K562 (cell line): Measurements from ENCODE around the gene SND1. TPM values are rescaled to one million over a fixed set of nuclear protein-coding genes. Genes with fewer than 3 reads are reported as not detected.

ENCODE experiments used
- ATAC-seq: fragments of 200-7000 bp; cut with Tn5 transposase; 3 replicates; pipeline ENCODE4 v1.9.1; 2020; ENCODE audit warnings: moderate library complexity
- BruUV-seq: library from RNA; stranded (reverse); fragments of 400-500 nt; replicated peaks from 2 replicates; lab custom pipeline; 2021; lab: Mats Ljungman, UMichigan
- CTCF ChIA-PET: fragments of 300-600 bp; formaldehyde crosslinking; extraction: SDS; loops from one replicate; lab custom pipeline; 2021; ENCODE audit warnings: low intra/inter-chr PET ratio; lab: Yijun Ruan, JAX
- POLR2A ChIA-PET: fragments of 300-600, 350-650 bp; sonication (Branson Sonifier 250); formaldehyde crosslinking; extraction: SDS; loops from one replicate; lab custom pipeline; 2021; ENCODE audit warnings: antibody characterized with exemption, inconsistent platforms; lab: Yijun Ruan, JAX
- DNase-seq, 4 experiments: peaks; one replicate each; pipeline versions ENCODE4 v3.0.0 to v3.0.0-alpha.2; 2011 to 2018; ENCODE audit warnings: low spot score in 3 of 4, mixed read lengths in 3 of 4; ENCODE audit errors: extremely low read depth in 1 of 4
- FAIRE-seq: peaks from 2 replicates; lab custom pipeline; 2011; peaks lifted over from hg19 to GRCh38; lab: Jason Lieb, UNC
- H2AFZ ChIP-seq: 2 replicates; pipeline ENCODE4 v1.6.0; 2011; ENCODE audit warnings: low read depth, low read length, control low read depth, inconsistent platforms
- H3K27ac ChIP-seq: fragments of 200-600 bp; 3 replicates; pipeline ENCODE4 v1.8.0; 2011; ENCODE audit warnings: low read depth, mild to moderate bottlenecking, control low read depth, inconsistent platforms, low read length, moderate library complexity, mixed read lengths; ENCODE audit errors: extremely low read depth
- H3K27me3 ChIP-seq, 2 experiments: fragments of 300-600 bp in 1 of 2; 2 replicates in 1 of 2; 3 replicates in 1 of 2; pipeline versions ENCODE4 v1.6.0 to v1.8.0; 2011; ENCODE audit warnings: inconsistent platforms in 2 of 2, low read length in 2 of 2, mild to moderate bottlenecking in 1 of 2, mixed read lengths in 1 of 2, moderate library complexity in 1 of 2; ENCODE audit not compliant: control insufficient read depth in 2 of 2, insufficient read depth in 2 of 2
- H3K36me3 ChIP-seq: fragments of 300-600 bp; 3 replicates; pipeline ENCODE4 v1.8.0; 2011; ENCODE audit warnings: mild to moderate bottlenecking, low read length, inconsistent platforms; ENCODE audit not compliant: control insufficient read depth, insufficient read depth
- H3K4me1 ChIP-seq, 2 experiments: fragments of 200-600 bp in 1 of 2; replicated peaks in 1 of 2; 2 replicates in 1 of 2; 3 replicates in 1 of 2; pipeline versions ENCODE4 v1.5.1 to v1.8.0; 2011; ENCODE audit warnings: inconsistent platforms in 2 of 2, low read length in 2 of 2, mild to moderate bottlenecking in 1 of 2, mixed read lengths in 1 of 2, moderate library complexity in 1 of 2; ENCODE audit not compliant: control insufficient read depth in 2 of 2, insufficient read depth in 2 of 2
- H3K4me2 ChIP-seq: 2 replicates; pipeline ENCODE4 v1.6.1; 2011; ENCODE audit warnings: low read length, control low read depth, inconsistent platforms, mixed read lengths; ENCODE audit not compliant: insufficient read depth
- H3K4me3 ChIP-seq: fragments of 200-600 bp; sonication (generic), shearing (Covaris generic); 2 replicates; pipeline ENCODE4 v1.5.1; 2016; ENCODE audit warnings: control low read depth, inconsistent platforms
- H3K79me2 ChIP-seq: fragments of 200-600 bp; 3 replicates; pipeline ENCODE4 v1.8.0; 2011; ENCODE audit warnings: low read length, inconsistent platforms; ENCODE audit not compliant: control insufficient read depth, insufficient read depth
- H3K9ac ChIP-seq, 2 experiments: 2 replicates each; pipeline versions ENCODE4 v1.6.0 to v1.6.1; 2011; ENCODE audit warnings: low read depth in 2 of 2, low read length in 2 of 2, control low read depth in 1 of 2, inconsistent platforms in 1 of 2, mild to moderate bottlenecking in 1 of 2, mixed read lengths in 1 of 2; ENCODE audit not compliant: insufficient read depth in 1 of 2
- H3K9me1 ChIP-seq: one replicate; pipeline ENCODE4 v1.6.0; 2011; ENCODE audit warnings: inconsistent platforms, mild to moderate bottlenecking, low read length, moderate library complexity; ENCODE audit not compliant: control insufficient read depth, insufficient read depth
- H3K9me3 ChIP-seq: replicated peaks from 2 replicates; pipeline ENCODE4 v1.5.1; 2011; ENCODE audit warnings: low read depth, low read length, inconsistent platforms; ENCODE audit not compliant: control insufficient read depth, insufficient read depth
- H4K20me1 ChIP-seq: replicated peaks from 2 replicates; pipeline ENCODE4 v1.6.1; 2011; ENCODE audit warnings: low read length, inconsistent platforms, mixed read lengths; ENCODE audit not compliant: control insufficient read depth, insufficient read depth
- BDP1 ChIP-seq: IDR thresholded peaks from 3 replicates; pipeline ENCODE4 v1.6.1; 2011; ENCODE audit not compliant: insufficient read length, insufficient read depth
- CBX5 ChIP-seq: IDR thresholded peaks from 2 replicates; pipeline ENCODE4 v1.6.1; 2014; ENCODE audit warnings: low read depth, borderline replicate concordance
- ELF4 ChIP-seq: fragments of 450-650 bp; formaldehyde crosslinking; IDR thresholded peaks from 2 replicates; pipeline ENCODE4 v1.4.0; 2022; ENCODE audit warnings: missing genetic modification characterization
- LARP7 ChIP-seq: fragments of 450-650 bp; IDR thresholded peaks from 2 replicates; pipeline ENCODE4 v1.6.1; 2016
- MYC ChIP-seq, 2 experiments: fragments of 250-450 bp in 1 of 2; sonication (Bioruptor Pico) in 1 of 2; IDR thresholded peaks; 2 replicates each; pipeline versions ENCODE4 v1.5.1 to v1.6.1; 2012 to 2021; ENCODE audit warnings: low read depth in 2 of 2, borderline replicate concordance in 1 of 2, improper control_type of control experiment in 1 of 2, low read length in 1 of 2, mild to moderate bottlenecking in 1 of 2, moderate library complexity in 1 of 2
- STAT5A ChIP-seq: IDR thresholded peaks from 2 replicates; pipeline ENCODE4 v1.6.1; 2012; ENCODE audit warnings: low read length, inconsistent platforms, borderline replicate concordance
- ZNF75A ChIP-seq: fragments of 450-650 bp; formaldehyde crosslinking; IDR thresholded peaks from 2 replicates; pipeline ENCODE4 v1.4.0; 2020; ENCODE audit warnings: mild to moderate bottlenecking
- WGBS: fragments of 100-300 bp; shearing (Covaris generic); methylation state at CpG from one replicate; pipeline ENCODE4 v1.1.6; 2016; ENCODE audit warnings: low coverage, mixed read lengths; ENCODE audit not compliant: insufficient coverage; ENCODE audit errors: missing lambda C conversion rate; 5-methylcytosine and 5-hydroxymethylcytosine counted together
- in situ Hi-C: fragments of 300-500 bp; cut with MboI; formaldehyde crosslinking; loops from 4 replicates; pipeline ENCODE4 v1.15.0; 2018; ENCODE audit warnings: inconsistent platforms, mixed read lengths
- intact Hi-C: fragments of 100-400 bp; cut with micrococcal nuclease; formaldehyde crosslinking; loops from 2 replicates; pipeline ENCODE4 v1.14.2; 2022
- polyA plus RNA-seq, 8 experiments: library from polyadenylated mRNA; depleted of rRNA in 4 of 8; stranded (reverse) in 5 of 8; unstranded in 3 of 8; fragments of >200 nt; fragmentation: Nextera tagmentation in 2 of 8; fragmentation: Illumina TruSeq in 1 of 8; extraction: Ambion mirVana in 2 of 8; extraction: Trizol in 1 of 8; gene quantifications; 2 replicates each; pipeline versions ENCODE4 v1.2.1 to v1.2.3, GENCODE V29; 2011 to 2014; ENCODE audit warnings: inconsistent platforms in 1 of 8, missing spikeins in 1 of 8
- total RNA-seq, 7 experiments: library from RNA; depleted of rRNA in 6 of 7; stranded (reverse); fragments of >200 nt in 6 of 7; fragmentation: Illumina TruSeq in 2 of 7; extraction: Trizol in 2 of 7; gene quantifications; 2 replicates each; pipeline versions ENCODE4 v1.2.1 to v1.2.3, GENCODE V29; 2011 to 2021; ENCODE audit warnings: low replicate concordance in 1 of 7
- TF ChIP-seq, protein P1 (sequence below): fragments of 250-450 bp; sonication (Bioruptor Pico); IDR thresholded peaks from 2 replicates; pipeline ENCODE4 v1.4.0; 2020; ENCODE audit warnings: mild to moderate bottlenecking, moderate library complexity

The SND1 gene
- total and polyA plus RNA-seq, 9 of the 15 experiments (the other 6 are each of a cell fraction or from before 2014, with no cell fraction given): 46.5 to 307 (median 191) TPM

DNA sequence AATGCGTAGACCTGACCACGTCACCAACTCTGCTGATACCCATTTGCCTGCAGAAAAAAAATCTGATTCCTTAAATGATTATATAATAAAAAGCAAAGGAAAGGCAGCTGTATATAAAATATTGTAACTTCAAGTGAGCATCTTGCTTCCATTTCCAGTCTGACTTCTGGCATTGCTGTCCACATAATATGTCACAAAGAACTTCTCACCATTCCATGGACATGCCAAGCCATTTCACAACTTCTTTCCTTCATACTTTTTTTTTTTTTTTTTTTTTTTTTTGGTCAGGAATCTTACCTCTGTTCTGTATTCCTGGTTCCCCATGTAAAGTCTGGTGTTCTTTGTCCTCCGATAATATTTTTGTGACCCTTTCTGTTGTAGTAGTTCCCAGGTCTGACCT, 165.5 kb downstream of the SND1 start:
- in situ Hi-C loops (no loop called here), intact Hi-C loops (no loop called here)
- POLR2A ChIA-PET: interaction anchor here (1.0 kb wide), 1 partner anchor 12 kb away, joined by 5 read pairs; no protein-coding TSS in a partner anchor
- Histone ChIP-seq H3K36me3 (peaks cover 42% of the 10 kb centered on the region; the same call in 2 of the 3 replicates), H4K20me1 (peaks cover 15% of the 10 kb centered on the region; the same call in 1 of the 2 replicates), H3K4me1 (peaks cover 0 to 34% of the 10 kb centered on the region in 2 experiments; a peak in 4 of 5 replicates), H3K27ac (no peak overlapping the region), H3K4me2 (no peak overlapping the region), H3K9me1 (peaks cover 3% of the 10 kb centered on the region), H3K27me3 (no peaks in the 10 kb centered on the region), H2AFZ (no peak overlapping the region), H3K9ac (no peak overlapping the region), H3K79me2 (peaks cover 84% of the 10 kb centered on the region), H3K4me3 (no peak overlapping the region), H3K9me3 (no peaks in the 10 kb centered on the region)
- CTCF ChIA-PET: no interaction called here
- DNase-seq: no peak
- TF ChIP-seq ZNF75A (CRISPR knock-in tag): no peak
- no peak for TF ChIP-seq LARP7
- TF ChIP-seq BDP1: no peak
- no peak for TF ChIP-seq STAT5A
- TF ChIP-seq, protein P1, sequence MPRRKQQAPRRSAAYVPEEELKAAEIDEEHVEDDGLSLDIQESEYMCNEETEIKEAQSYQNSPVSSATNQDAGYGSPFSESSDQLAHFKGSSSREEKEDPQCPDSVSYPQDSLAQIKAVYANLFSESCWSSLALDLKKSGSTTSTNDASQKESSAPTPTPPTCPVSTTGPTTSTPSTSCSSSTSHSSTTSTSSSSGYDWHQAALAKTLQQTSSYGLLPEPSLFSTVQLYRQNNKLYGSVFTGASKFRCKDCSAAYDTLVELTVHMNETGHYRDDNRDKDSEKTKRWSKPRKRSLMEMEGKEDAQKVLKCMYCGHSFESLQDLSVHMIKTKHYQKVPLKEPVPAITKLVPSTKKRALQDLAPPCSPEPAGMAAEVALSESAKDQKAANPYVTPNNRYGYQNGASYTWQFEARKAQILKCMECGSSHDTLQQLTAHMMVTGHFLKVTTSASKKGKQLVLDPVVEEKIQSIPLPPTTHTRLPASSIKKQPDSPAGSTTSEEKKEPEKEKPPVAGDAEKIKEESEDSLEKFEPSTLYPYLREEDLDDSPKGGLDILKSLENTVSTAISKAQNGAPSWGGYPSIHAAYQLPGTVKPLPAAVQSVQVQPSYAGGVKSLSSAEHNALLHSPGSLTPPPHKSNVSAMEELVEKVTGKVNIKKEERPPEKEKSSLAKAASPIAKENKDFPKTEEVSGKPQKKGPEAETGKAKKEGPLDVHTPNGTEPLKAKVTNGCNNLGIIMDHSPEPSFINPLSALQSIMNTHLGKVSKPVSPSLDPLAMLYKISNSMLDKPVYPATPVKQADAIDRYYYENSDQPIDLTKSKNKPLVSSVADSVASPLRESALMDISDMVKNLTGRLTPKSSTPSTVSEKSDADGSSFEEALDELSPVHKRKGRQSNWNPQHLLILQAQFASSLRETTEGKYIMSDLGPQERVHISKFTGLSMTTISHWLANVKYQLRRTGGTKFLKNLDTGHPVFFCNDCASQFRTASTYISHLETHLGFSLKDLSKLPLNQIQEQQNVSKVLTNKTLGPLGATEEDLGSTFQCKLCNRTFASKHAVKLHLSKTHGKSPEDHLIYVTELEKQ (CRISPR knock-in tag): no peak
- TF ChIP-seq CBX5: no peak
- no peak for TF ChIP-seq MYC (IDR thresholded peaks at IDR 0.05; ENCODE audit: low read depth, low read length)
- TF ChIP-seq MYC (CRISPR knock-in tag; IDR thresholded peaks at IDR 0.05; ENCODE audit: borderline replicate concordance, low read depth): no peak
- no peak for TF ChIP-seq ELF4 (CRISPR knock-in tag)
- ATAC-seq: no peak
- no TSS peak for BruUV-seq
- 88% methylated on average over 3 of the region's 3 CpGs for WGBS
- FAIRE-seq: no peak
